Medulla oblongata (tissue), 1 donor: Measurements from ENCODE around the gene SAMD10.
"Not testable (repeated sequence)": the region's sequence is repeated elsewhere in the genome, so short reads cannot be mapped to it uniquely, and the experiment has no call there.

Experiments
- DNase-seq: peaks from one replicate; pipeline ENCODE4 v3.0.0-alpha.2; 2015; ENCODE audit errors: extremely low spot score

The SAMD10 gene

GRCh38 chr20:63979557-63980316 is at the start of gene SAMD10:
Gene SAMD10, minus strand, starts transcription at chr20:63979642. Its CDS starts 175 bp downstream, at chr20:63979467.
- no peak for DNase-seq

- no peak for DNase-seq
These were observed 48.7 kb upstream of the SAMD10 start for GRCh38 chr20:64027981-64028685.

DNA sequence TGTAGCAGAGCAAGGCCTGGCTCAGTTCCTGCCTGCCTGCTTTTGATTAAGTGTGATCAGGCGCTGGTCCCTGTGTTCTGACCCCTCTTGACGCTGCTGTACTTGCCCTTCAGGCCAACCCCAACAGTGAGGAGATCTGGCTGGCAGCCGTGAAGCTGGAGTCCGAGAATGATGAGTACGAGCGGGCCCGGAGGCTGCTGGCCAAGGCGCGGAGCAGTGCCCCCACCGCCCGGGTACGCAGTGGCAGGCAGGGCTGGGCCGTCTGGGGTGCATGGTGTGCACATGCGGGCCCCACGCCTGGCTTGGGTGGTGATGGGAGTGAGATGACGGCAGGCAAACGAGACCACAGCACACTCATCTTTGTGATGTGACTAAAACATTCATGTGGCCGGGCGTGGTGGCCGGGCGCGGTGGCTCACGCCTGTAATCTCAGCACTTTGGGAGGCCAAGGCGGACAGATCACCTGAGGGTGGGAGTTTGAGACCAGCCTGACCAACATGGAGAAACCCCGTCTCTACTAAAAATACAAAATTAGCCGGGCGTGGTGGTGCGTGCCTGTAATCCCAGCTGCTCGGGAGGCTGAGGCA is 46.5 kb upstream of the SAMD10 start:
- DNase-seq: no peak

- DNase-seq: no peak
These were observed 45.8 kb upstream of the SAMD10 start for GRCh38 chr20:64025101-64025825.

DNA sequence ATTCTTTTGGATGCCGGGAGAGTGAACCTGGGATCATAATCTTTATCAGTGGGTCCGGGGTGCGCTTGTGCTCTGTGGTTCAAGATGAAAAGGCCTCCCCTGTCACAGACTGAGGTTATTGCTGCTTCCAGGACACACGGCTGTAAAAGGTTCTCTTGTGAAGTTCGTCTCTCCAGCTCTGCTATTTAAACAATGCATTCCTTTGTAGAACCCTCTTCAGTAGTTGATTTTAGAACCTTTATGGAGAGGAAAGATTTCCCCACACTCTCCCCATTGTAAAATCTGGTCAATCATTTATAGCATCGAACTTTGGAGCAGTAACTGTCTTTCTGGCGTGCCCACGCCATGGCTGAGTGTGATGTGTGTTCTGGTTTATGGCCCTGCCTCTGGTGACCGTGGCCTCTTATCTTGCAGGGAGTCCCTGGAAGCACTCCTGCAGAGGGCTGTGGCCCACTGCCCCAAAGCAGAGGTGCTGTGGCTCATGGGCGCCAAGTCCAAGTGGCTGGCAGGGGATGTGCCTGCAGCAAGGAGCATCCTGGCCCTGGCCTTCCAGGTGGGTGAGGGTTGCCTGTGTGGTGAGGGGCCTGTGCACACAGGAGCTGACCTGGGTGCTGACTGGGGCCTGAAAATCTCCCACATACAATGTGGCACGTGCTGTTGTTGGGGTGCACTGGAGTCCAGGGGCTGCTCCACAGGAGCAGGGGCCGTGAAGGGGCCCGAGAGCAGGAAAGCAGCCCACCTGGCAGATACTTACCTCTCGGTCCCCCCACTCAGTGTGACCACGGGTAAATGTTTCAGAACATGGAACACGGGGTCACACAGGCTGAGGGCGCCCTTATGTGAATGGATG is 44.9 kb upstream of the SAMD10 start:
- DNase-seq: no peak

- no peak for DNase-seq
These were observed 44.1 kb upstream of the SAMD10 start for GRCh38 chr20:64023361-64024140.

GRCh38 chr20:64022671-64023360 is 43.4 kb upstream of the SAMD10 start:
- no peak for DNase-seq

DNA sequence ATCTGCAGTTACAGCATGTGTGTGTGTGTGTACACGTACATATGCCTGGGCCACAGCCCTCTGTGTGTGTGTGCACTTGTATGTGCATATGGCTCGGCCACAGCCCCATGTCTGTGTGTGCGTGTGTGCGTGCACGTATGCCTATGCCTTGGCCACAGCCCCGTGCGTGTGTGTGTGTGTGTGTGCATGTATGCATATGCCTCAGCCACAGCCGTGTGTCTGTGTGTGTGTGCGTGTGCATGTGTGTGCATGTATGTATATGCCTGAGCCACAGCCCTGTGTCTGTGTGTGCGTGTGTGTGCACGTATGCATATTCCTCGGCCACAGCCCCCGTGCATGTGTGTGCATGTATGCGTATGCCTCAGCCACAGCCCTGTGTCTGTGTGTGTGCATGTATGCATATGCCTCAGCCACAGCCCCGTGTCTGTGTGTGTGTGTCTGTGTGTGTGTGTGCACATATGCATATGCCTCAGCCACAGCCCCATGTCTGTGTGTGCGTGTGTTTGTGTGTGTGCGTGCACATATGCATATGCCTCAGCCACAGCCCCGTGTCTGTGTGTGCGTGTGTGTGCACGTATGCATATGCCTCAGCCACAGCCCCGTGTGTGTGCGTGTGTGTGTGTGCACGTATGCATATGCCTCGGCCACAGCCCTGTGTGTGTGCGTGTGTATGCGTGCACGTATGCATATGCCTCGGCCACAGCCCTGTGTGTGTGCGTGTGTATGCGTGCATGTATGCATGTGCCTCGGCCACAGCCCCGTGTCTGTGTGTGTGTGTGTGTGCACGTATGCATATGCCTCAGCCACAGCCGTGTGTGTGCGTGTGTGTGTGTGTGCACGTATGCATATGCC is 41.9 kb upstream of the SAMD10 start:
- DNase-seq: no peak

GRCh38 chr20:64015635-64016034 is 36.2 kb upstream of the SAMD10 start:
- no peak for DNase-seq

DNA sequence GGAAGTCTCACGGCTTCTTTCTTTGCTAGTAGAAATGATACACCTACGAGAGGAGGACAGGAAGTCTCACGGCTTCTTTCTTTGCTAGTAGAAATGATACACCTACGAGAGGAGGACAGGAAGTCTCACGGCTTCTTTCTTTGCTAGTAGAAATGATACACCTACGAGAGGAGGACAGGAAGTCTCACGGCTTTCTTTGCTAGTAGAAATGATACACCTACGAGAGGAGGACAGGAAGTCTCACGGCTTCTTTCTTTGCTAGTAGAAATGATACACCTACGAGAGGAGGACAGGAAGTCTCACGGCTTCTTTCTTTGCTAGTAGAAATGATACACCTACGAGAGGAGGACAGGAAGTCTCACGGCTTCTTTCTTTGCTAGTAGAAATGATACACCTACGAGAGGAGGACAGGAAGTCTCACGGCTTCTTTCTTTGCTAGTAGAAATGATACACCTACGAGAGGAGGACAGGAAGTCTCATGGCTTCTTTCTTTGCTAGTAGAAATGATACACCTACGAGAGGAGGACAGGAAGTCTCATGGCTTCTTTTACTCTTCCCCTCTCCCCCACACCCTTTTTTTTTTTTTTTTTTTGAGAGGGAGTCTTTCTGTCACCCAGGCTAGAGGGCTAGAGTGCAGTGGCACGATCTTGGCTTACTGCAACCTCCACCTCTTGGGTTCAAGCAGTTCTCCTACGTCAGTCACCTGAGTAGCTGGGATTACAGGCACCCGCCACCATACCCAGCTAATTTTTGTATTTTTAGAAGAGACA is 33.1 kb upstream of the SAMD10 start:
- not testable (repeated sequence) for DNase-seq

GRCh38 chr20:64011366-64011779 is 31.9 kb upstream of the SAMD10 start:
- DNase-seq: no peak

- no peak for DNase-seq
These were observed 31.3 kb upstream of the SAMD10 start for GRCh38 chr20:64010711-64011237.

DNA sequence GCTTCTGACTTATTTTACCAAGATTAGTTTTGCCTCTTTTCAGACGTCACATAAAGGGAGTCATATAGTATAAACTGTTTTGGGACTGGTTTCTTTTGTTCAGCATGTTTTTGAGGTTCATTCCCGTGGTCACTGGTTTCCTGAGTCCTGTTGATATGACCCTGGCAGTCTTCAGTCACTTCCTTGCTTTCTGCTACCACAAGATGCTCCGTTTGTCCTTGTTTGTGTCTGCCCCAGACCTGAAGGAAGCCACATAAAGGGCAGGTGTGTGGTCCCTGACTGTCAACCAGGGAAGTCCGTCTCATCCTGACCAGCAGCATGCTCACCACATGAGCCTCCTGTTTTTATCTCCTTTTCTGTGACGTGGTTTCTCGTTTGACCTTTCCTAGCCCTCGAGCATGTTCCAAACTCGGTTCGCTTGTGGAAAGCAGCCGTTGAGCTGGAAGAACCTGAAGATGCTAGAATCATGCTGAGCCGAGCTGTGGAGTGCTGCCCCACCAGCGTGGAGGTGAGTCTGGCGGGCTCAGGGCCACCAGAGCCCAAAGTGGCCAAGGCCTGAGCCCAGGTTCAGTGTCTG is 30.5 kb upstream of the SAMD10 start:
- DNase-seq: no peak

DNA sequence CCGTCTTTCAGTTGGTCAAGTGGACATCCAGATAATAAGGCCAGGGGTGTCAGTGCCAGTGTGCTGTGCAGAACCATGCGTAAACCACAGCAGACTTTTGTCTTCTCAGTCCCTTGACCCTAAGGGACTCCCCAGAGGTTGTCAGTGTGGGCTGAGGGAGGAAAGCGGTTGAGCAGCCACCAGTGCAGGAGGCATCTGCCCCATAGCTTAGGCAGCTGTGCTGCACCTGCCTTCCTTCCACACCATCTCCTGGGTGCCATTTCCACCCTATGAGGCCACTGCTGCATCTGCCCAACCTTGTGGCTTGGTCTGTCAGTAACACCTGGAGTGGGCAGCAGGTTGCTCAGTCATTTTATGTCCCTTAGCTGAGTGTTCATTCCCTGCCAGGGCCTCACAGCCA is 27.5 kb upstream of the SAMD10 start:
- DNase-seq: no peak

- DNase-seq: peak; percentile 56
These were observed 27.0 kb upstream of the SAMD10 start for GRCh38 chr20:64006490-64006889.

- no peak for DNase-seq
These were observed 26.0 kb upstream of the SAMD10 start for GRCh38 chr20:64005394-64005793.

DNA sequence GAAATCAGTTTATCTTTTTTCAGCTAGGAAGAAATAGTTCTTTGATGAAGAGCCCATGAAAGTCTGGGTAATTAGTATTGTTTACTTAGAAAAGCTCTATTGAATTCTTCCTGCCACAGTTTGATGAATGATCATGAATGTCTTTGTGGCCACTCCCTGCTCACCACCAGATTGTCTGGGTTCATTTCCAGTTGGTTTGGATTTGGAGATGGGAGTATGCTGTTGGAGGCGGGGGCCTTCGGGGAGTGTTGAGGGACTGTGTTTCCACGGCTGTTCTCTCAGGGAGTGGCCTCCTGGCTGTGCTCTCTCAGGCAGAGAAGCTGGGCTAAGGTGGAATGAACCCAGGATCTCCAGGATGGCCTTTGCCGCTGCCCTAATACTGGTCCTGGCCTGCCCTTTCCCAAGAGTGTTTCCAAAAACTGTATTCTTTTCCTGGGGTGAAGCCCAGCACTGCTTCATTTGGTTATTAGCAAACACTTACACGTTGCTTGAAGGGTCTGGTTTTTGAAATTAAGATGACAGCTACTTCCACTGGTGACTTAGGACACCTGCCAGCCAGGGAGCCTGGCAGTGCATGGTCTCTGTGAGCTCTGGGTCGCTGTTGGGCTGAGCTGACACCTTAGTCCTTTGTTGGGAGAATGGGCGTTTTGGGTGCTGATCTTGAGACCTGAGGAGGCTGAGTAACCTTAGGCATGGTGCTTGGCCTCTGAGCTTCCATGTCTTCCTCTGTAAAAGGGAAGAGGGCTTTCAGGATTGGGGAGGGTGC is 24.7 kb upstream of the SAMD10 start:
- no peak for DNase-seq
